Loucy (cell line): ENCODE results near the gene ACTL8.
"Not testable (repeated sequence)": the region's sequence is repeated elsewhere in the genome, so short reads cannot be mapped to it uniquely, and the experiment has no call there.

Experiments used
- H2AFZ ChIP-seq: fragments of 200-600 bp; sonication (generic); 2 replicates; pipeline ENCODE4 v1.6.0; 2016; ENCODE audit warnings: antibody characterized with exemption, mild to moderate bottlenecking, low read length, moderate library complexity
- H3F3A ChIP-seq: fragments of 200-600 bp; 2 replicates; pipeline ENCODE4 v1.6.0; 2016; ENCODE audit warnings: antibody characterized with exemption, low read depth, mild to moderate bottlenecking
- H3K27me3 ChIP-seq: fragments of 200-600 bp; sonication (generic); 2 replicates; pipeline ENCODE4 v1.6.1; 2014; ENCODE audit warnings: low read length, mild to moderate bottlenecking; ENCODE audit not compliant: insufficient read depth, poor library complexity, severe bottlenecking
- H3K36me3 ChIP-seq: fragments of 200-600 bp; sonication (generic); 2 replicates; pipeline ENCODE4 v1.6.1; 2016; ENCODE audit warnings: low read length; ENCODE audit not compliant: insufficient read depth
- H3K4me1 ChIP-seq: fragments of 200-600 bp; sonication (generic); 2 replicates; pipeline ENCODE4 v1.5.1; 2014; ENCODE audit warnings: low read length, mild to moderate bottlenecking; ENCODE audit not compliant: insufficient read depth, poor library complexity, severe bottlenecking
- H3K4me2 ChIP-seq: fragments of 200-600 bp; sonication (generic); 2 replicates; pipeline ENCODE4 v1.6.0; 2014; ENCODE audit warnings: antibody characterized with exemption, low read length, low read depth, mild to moderate bottlenecking; ENCODE audit not compliant: poor library complexity, severe bottlenecking
- H3K4me3 ChIP-seq: fragments of 200-600 bp; sonication (generic); 2 replicates; pipeline ENCODE4 v1.5.1; 2014; ENCODE audit warnings: low read length, mild to moderate bottlenecking, mixed read lengths; ENCODE audit not compliant: poor library complexity, severe bottlenecking
- H3K79me2 ChIP-seq: fragments of 200-600 bp; sonication (generic); 2 replicates; pipeline ENCODE4 v1.6.1; 2014; ENCODE audit warnings: low read length; ENCODE audit not compliant: insufficient read depth
- H3K9ac ChIP-seq: fragments of 200-600 bp; sonication (generic); 2 replicates; pipeline ENCODE4 v1.6.0; 2014; ENCODE audit warnings: mild to moderate bottlenecking, low read depth, low read length, moderate library complexity; ENCODE audit not compliant: poor library complexity, severe bottlenecking
- H3K9me2 ChIP-seq: fragments of 200-600 bp; sonication (generic); replicated peaks from 2 replicates; pipeline ENCODE4 v1.6.1; 2016; ENCODE audit warnings: low read depth, low read length, mixed read lengths
- H3K9me3 ChIP-seq: fragments of 200-600 bp; sonication (generic); 2 replicates; pipeline ENCODE4 v1.6.1; 2014; ENCODE audit warnings: mild to moderate bottlenecking, antibody characterized with exemption, low read length, low read depth; ENCODE audit not compliant: insufficient read depth
- H4K20me1 ChIP-seq: fragments of 200-600 bp; sonication (generic); 2 replicates; pipeline ENCODE4 v1.6.0; 2014; ENCODE audit warnings: antibody characterized with exemption, low read length, mild to moderate bottlenecking; ENCODE audit not compliant: insufficient read depth, poor library complexity, severe bottlenecking
- CTCF ChIP-seq: fragments of 200-600 bp; sonication (generic); conservative IDR thresholded peaks from 2 replicates; pipeline ENCODE4 v1.5.1; 2014; ENCODE audit warnings: mild to moderate bottlenecking, antibody characterized with exemption, low read length
- EZH2phosphoT487 ChIP-seq: fragments of 200-600 bp; IDR thresholded peaks from 2 replicates; pipeline ENCODE4 v1.6.1; 2018; ENCODE audit warnings: antibody characterized with exemption, mild to moderate bottlenecking, moderate library complexity, borderline replicate concordance

Gene ACTL8

GRCh38 chr1:17743925-17744324 lies 11.2 kb upstream of the ACTL8 start:
- Histone ChIP-seq H4K20me1 (no peaks in the 10 kb centered on the region), H3K9ac (no peak overlapping the region), H3K4me2 (no peak overlapping the region), H3K4me1 (no peaks in the 10 kb centered on the region), H3K9me2 (no peaks in the 10 kb centered on the region), H3K9me3 (no peaks in the 10 kb centered on the region; the same call in 1 of the 2 replicates), H3F3A (no peaks in the 10 kb centered on the region), H3K79me2 (no peaks in the 10 kb centered on the region), H3K4me3 (no peak overlapping the region), H3K27me3 (no peaks in the 10 kb centered on the region), H3K36me3 (no peaks in the 10 kb centered on the region), H2AFZ (no peak overlapping the region)
- TF ChIP-seq CTCF: no peak
- no peak for TF ChIP-seq EZH2phosphoT487

- no peaks in the 10 kb centered on the region for H3K79me2 ChIP-seq
- no peak overlapping the region for H3K9ac ChIP-seq
- H4K20me1 ChIP-seq: no peaks in the 10 kb centered on the region
- no peaks in the 10 kb centered on the region for H3K36me3 ChIP-seq
- no peak overlapping the region for H2AFZ ChIP-seq
- no peaks in the 10 kb centered on the region for H3F3A ChIP-seq
- H3K4me3 ChIP-seq: no peak overlapping the region
- TF ChIP-seq CTCF: no peak
- no peak for TF ChIP-seq EZH2phosphoT487
- H3K27me3 ChIP-seq: no peaks in the 10 kb centered on the region
- H3K9me2 ChIP-seq: no peaks in the 10 kb centered on the region
- H3K4me2 ChIP-seq: no peak overlapping the region
- H3K4me1 ChIP-seq: no peaks in the 10 kb centered on the region
- no peaks in the 10 kb centered on the region; the same call in 1 of the 2 replicates for H3K9me3 ChIP-seq
Observed at GRCh38 chr1:17744666-17745478, 10.3 kb upstream of the ACTL8 start.

GRCh38 chr1:17745479-17745955 lies 9.6 kb upstream of the ACTL8 start:
- Histone ChIP-seq H2AFZ (no peak overlapping the region), H3K4me3 (no peak overlapping the region), H3K9me2 (no peaks in the 10 kb centered on the region), H3K9ac (no peak overlapping the region), H3K4me2 (no peak overlapping the region), H3K79me2 (no peaks in the 10 kb centered on the region), H3K4me1 (no peaks in the 10 kb centered on the region), H4K20me1 (no peaks in the 10 kb centered on the region), H3F3A (no peaks in the 10 kb centered on the region), H3K9me3 (no peaks in the 10 kb centered on the region; the same call in 1 of the 2 replicates), H3K27me3 (no peaks in the 10 kb centered on the region), H3K36me3 (no peaks in the 10 kb centered on the region)
- TF ChIP-seq CTCF (no peak), EZH2phosphoT487 (no peak)

- not testable (repeated sequence) for H3K9me2 ChIP-seq, H3K79me2 ChIP-seq, H3K4me1 ChIP-seq, H3K4me2 ChIP-seq, H3F3A ChIP-seq, H3K9ac ChIP-seq, H3K4me3 ChIP-seq, H2AFZ ChIP-seq, H3K27me3 ChIP-seq, H4K20me1 ChIP-seq, H3K9me3 ChIP-seq, H3K36me3 ChIP-seq
Observed at GRCh38 chr1:17746281-17746680, 8.9 kb upstream of the ACTL8 start.
